GM19035 (cell line): ENCODE measurements around the gene COX8A.
"Not testable (repeated sequence)": the region's sequence is repeated elsewhere in the genome, so short reads cannot be mapped to it uniquely, and the experiment has no call there.

Experiments
- ATAC-seq: cut with Tn5 transposase; IDR thresholded peaks from one replicate; pipeline ENCODE4 v1.9.1; 2021; ENCODE audit not compliant: unreplicated experiment

Gene COX8A

GRCh38 chr11:63974259-63975143 is at the start of gene COX8A:
Gene COX8A, plus strand, starts transcription at chr11:63974620. Its CDS starts 61 bp downstream, at chr11:63974681.
- peak; percentile 96 for ATAC-seq

- ATAC-seq = no peak
Observed at GRCh38 chr11:63929616-63930015, 44.8 kb upstream of the COX8A start.

GRCh38 chr11:63931045-63931444 is 43.4 kb upstream of the COX8A start:
- no peak for ATAC-seq

GRCh38 chr11:63931876-63932275 is 42.5 kb upstream of the COX8A start:
- no peak for ATAC-seq

- ATAC-seq = no peak
Observed at GRCh38 chr11:63933459-63933858, 41.0 kb upstream of the COX8A start.

- ATAC-seq = peak; percentile 7
Observed at GRCh38 chr11:63937713-63938478, 36.5 kb upstream of the COX8A start.

GRCh38 chr11:63938479-63939396 is 35.7 kb upstream of the COX8A start, which contains the start of gene NAA40:
Gene NAA40, plus strand, starts transcription at chr11:63939002. Its CDS starts 95 bp downstream, at chr11:63939097.
- ATAC-seq = peak; percentile 95

- ATAC-seq = no peak
Observed at GRCh38 chr11:63939397-63939891, 35.0 kb upstream of the COX8A start.

GRCh38 chr11:63940786-63941185 is 33.6 kb upstream of the COX8A start:
- no peak for ATAC-seq

- no peak for ATAC-seq
Observed at GRCh38 chr11:63941901-63942300, 32.5 kb upstream of the COX8A start.

GRCh38 chr11:63942803-63943202 is 31.6 kb upstream of the COX8A start:
- ATAC-seq = no peak

- ATAC-seq = no peak
Observed at GRCh38 chr11:63944987-63945386, 29.4 kb upstream of the COX8A start.

- ATAC-seq = no peak
Observed at GRCh38 chr11:63945477-63946163, 28.8 kb upstream of the COX8A start.

- ATAC-seq = no peak
Observed at GRCh38 chr11:63951779-63952536, 22.5 kb upstream of the COX8A start.

- no peak for ATAC-seq
Observed at GRCh38 chr11:63952570-63952969, 21.9 kb upstream of the COX8A start.

GRCh38 chr11:63958008-63958407 is 16.4 kb upstream of the COX8A start:
- no peak for ATAC-seq

- no peak for ATAC-seq
Observed at GRCh38 chr11:63961608-63962412, 12.6 kb upstream of the COX8A start.

GRCh38 chr11:63963895-63964294 is 10.5 kb upstream of the COX8A start:
- not testable (repeated sequence) for ATAC-seq
